Spleen (tissue), 7 donors: Measurements from ENCODE around the gene KLF6.

Experiments
- CTCF ChIP-seq, 11 experiments: fragments of 200-600 bp in 7 of 11; fragments of 450-650 bp in 4 of 11; sonication (generic) in 4 of 11; IDR thresholded peaks in 8 of 11; conservative IDR thresholded peaks in 3 of 11; 1 replicate in 7 of 11; 2 replicates in 4 of 11; pipeline versions ENCODE4 v1.4.0 to v1.8.0; 2016 to 2021; ENCODE audit warnings: antibody characterized with exemption in 11 of 11, inconsistent platforms in 4 of 11, mild to moderate bottlenecking in 1 of 11
- POLR2A ChIP-seq, 3 donors: fragments of 450-650 bp; IDR thresholded peaks; one replicate each; pipeline ENCODE4 v1.5.1; 2017; ENCODE audit warnings: antibody characterized with exemption in 3 of 3, mild to moderate bottlenecking in 1 of 3
- donor health status: DM: no; HTN: no; CAD: no; lungs with moderate emphysema.
- donor health status: DM: no; HTN: no; CAD: no.
- donor health status: DM: no; HTN: no; CAD: no.

GRCh38 chr10:3747248-3747960 lies 37.6 kb downstream of the KLF6 start:
- TF ChIP-seq CTCF (IDR thresholded peaks at IDR 0.05 in 8 of 11, conservative IDR thresholded peaks at IDR 0.05 in 3 of 11) (no peak), POLR2A (IDR thresholded peaks at IDR 0.05) (no peak)
